ENCODE data around the gene CNGA3. TPM values are rescaled to one million over a fixed set of nuclear protein-coding genes. Genes with fewer than 3 reads are reported as not detected.

The CNGA3 gene
- total RNA-seq, 4 donors from 2014 or later = 0.44 to 0.57 (median 0.48) TPM; not detected in 1

DNA sequence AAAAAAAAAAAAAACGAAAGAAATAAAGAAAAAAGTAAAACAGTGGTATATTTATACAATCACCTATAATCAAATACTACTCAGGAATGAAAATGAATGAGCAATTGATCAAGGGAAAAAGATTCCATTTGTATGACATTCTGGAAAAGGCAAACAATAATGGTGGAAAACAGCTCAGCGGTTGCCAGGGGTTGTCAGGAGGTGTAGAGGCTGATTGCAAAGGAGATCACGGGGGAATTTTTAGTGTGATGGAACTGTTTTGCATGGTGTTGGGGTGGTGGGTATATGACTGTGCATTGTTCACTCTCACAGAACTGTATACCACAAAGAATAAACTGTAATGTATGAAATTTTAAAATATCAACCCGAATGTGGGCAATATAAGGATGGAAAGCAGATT lies 52.9 kb downstream of the CNGA3 start:
- H3K4me1 ChIP-seq = no peaks in the 10 kb centered on the region
- H3K36me3 ChIP-seq = no peaks in the 10 kb centered on the region
- no peak overlapping the region for H3K27ac ChIP-seq
- no peak overlapping the region for H3K4me3 ChIP-seq
- intact Hi-C loops (cut with DNase I) = no loop called here
- no peak for DNase-seq
- peaks cover 0 to 22% (median 0%) of the 10 kb centered on the region in 4 donors for H3K27me3 ChIP-seq
- no peaks in the 10 kb centered on the region for H3K9me3 ChIP-seq
- WGBS, 2 donors = 50% methylated on average over 4 of the region's 4 CpGs
- TF ChIP-seq, protein P1, sequence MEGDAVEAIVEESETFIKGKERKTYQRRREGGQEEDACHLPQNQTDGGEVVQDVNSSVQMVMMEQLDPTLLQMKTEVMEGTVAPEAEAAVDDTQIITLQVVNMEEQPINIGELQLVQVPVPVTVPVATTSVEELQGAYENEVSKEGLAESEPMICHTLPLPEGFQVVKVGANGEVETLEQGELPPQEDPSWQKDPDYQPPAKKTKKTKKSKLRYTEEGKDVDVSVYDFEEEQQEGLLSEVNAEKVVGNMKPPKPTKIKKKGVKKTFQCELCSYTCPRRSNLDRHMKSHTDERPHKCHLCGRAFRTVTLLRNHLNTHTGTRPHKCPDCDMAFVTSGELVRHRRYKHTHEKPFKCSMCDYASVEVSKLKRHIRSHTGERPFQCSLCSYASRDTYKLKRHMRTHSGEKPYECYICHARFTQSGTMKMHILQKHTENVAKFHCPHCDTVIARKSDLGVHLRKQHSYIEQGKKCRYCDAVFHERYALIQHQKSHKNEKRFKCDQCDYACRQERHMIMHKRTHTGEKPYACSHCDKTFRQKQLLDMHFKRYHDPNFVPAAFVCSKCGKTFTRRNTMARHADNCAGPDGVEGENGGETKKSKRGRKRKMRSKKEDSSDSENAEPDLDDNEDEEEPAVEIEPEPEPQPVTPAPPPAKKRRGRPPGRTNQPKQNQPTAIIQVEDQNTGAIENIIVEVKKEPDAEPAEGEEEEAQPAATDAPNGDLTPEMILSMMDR (IDR thresholded peaks at IDR 0.05) = no peak
- no peak for TF ChIP-seq POLR2A (IDR thresholded peaks at IDR 0.05)

DNA sequence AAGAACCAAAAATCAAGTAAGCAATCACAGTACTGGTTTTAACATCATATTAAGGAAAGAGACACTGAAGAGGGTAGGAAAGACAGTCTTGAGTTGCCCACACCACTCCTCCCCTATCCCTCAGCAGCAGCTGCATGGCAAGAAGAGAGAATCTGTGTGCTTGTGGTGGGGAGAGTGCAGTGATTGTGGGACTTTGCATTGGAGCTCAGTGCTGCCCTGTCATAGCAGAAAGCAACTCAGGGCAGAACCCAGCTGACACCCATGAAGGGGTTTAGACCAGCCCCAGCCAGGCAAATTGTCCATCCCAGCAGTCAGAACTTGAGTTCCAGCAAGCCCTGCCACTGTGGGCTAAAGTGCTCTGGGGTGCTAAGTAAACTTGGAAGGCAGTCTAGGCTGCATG lies 57.6 kb downstream of the CNGA3 start:
- H3K9me3 ChIP-seq = no peaks in the 10 kb centered on the region
- H3K27ac ChIP-seq = no peak overlapping the region
- H3K36me3 ChIP-seq = no peaks in the 10 kb centered on the region
- DNase-seq = no peak
- intact Hi-C loops (cut with DNase I) = no loop called here
- peaks cover 0 to 6% (median 0%) of the 10 kb centered on the region in 4 donors for H3K27me3 ChIP-seq
- H3K4me3 ChIP-seq = no peak overlapping the region
- H3K4me1 ChIP-seq = no peaks in the 10 kb centered on the region
- TF ChIP-seq POLR2A (IDR thresholded peaks at IDR 0.05) = no peak
- TF ChIP-seq, protein P1 (IDR thresholded peaks at IDR 0.05) = no peak

DNA sequence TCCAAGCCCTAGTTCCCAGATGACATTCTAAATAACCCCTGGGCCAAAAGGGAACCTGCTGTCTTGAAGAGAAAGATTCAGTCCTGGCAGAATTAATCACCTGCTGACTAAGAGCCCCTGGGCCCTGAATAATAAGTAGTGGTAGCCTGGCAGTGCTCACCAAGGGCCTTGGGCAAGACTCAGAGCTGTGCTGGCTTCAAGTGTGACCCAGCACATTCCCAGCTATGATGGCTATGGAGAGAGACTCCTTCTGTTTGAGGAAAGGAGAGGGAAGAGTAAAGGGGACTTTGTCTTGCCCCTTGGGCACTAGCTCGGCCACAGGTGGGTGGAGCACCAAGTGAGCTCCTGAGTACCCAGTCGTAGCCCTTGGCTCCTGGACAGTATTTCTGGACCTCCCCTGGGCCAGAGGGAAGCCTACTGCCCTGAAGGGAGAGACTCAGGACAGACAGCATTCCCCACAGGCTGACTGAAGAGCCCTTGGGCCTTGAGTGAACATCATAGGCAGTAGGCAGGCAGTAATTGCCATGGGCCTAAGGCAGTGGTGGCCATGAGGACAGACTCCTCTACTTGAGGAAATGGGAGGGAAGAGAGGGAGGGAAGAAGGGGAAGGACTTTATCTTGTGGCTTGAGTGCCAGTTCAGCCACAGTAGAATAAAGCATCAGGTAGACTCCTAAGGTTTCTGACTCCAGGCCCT lies 58.4 kb downstream of the CNGA3 start:
- H3K9me3 ChIP-seq = no peaks in the 10 kb centered on the region
- no peaks in the 10 kb centered on the region for H3K36me3 ChIP-seq
- WGBS, 2 donors = 65% methylated on average over 2 of the region's 2 CpGs; no CpG with 5 or more reads in 1 of the 2 donors
- no peak overlapping the region for H3K4me3 ChIP-seq
- TF ChIP-seq, protein P1 (IDR thresholded peaks at IDR 0.05) = no peak
- TF ChIP-seq POLR2A (IDR thresholded peaks at IDR 0.05) = no peak
- H3K27ac ChIP-seq = no peak overlapping the region
- intact Hi-C loops (cut with DNase I) = no loop called here
- no peak for DNase-seq
- H3K27me3 ChIP-seq = peaks cover 0 to 6% (median 0%) of the 10 kb centered on the region in 4 donors
- no peaks in the 10 kb centered on the region for H3K4me1 ChIP-seq

DNA sequence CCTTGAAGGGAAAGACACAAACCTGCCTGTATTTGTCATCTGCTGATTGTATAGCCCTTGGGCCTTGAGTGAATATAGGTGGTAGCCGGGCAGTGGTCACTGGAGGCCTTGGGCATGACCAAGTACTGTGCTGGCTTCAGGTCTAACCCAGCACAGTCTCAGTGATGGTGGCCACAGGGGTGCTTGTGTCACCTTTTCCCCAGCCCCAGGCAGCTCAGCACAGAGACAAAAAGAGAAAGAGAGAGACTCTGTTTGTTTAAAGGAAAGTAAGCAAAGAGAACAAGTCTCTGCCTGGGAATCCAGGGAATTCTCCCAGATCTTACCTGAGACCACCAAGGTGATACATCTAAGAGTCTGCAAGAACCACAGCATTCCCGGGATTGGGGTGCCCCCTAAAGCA lies 59.0 kb downstream of the CNGA3 start:
- intact Hi-C loops (cut with DNase I) = no loop called here
- no peak overlapping the region for H3K4me3 ChIP-seq
- peaks cover 0 to 6% (median 0%) of the 10 kb centered on the region in 4 donors for H3K27me3 ChIP-seq
- 68 to 75% methylated on average over 2 of the region's 2 CpGs for WGBS, 2 donors
- no peak overlapping the region for H3K27ac ChIP-seq
- H3K9me3 ChIP-seq = no peaks in the 10 kb centered on the region
- H3K4me1 ChIP-seq = no peaks in the 10 kb centered on the region
- TF ChIP-seq POLR2A (IDR thresholded peaks at IDR 0.05) = no peak
- TF ChIP-seq, protein P1 (IDR thresholded peaks at IDR 0.05) = no peak
- no peak for DNase-seq
- no peaks in the 10 kb centered on the region for H3K36me3 ChIP-seq

DNA sequence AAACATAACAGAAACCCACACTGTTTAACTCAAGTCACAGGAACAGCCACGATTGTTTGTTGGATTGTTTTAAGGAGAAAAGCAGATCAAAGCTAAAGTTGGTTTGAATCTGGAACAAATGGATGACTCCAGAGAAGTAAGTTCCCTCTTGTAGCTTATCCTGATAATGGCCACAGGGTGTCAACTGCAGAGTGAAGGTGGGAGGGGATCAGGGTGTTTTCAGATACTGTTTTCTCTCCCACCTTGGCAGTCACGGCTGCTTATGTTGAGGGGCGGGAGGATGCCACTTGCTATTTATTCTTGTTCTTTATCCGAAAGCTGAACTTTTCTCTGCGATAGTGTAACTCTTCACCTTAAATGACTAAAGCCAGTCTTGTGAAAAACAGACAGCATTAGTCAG lies 61.9 kb downstream of the CNGA3 start:
- Histone ChIP-seq H3K27me3 (peaks cover 0 to 2% (median 0%) of the 10 kb centered on the region in 4 donors), H3K36me3 (no peaks in the 10 kb centered on the region), H3K4me1 (peaks cover 0 to 7% (median 0%) of the 10 kb centered on the region in 3 donors), H3K27ac (no peak overlapping the region), H3K9me3 (no peaks in the 10 kb centered on the region), H3K4me3 (no peak overlapping the region)
- TF ChIP-seq, protein P1 (IDR thresholded peaks at IDR 0.05) = no peak
- TF ChIP-seq POLR2A (IDR thresholded peaks at IDR 0.05) = no peak
- no peak for DNase-seq
- intact Hi-C loops (cut with DNase I) = no loop called here
- WGBS, 2 donors = 64 to 78% methylated on average over 5 of the region's 5 CpGs
